ENCODE data around the gene SKOR1. TPM values are rescaled to one million over a fixed set of nuclear protein-coding genes. Genes with fewer than 3 reads are reported as not detected.

Gene SKOR1
- total RNA-seq, 1 experiment from 2014 or later: 0.22 TPM

- peaks cover 96% of the 10 kb centered on the region for H3K27me3 Mint-ChIP-seq (ENCODE audit: low read depth)
- H3K4me3 Mint-ChIP-seq: peak overlapping the region; percentile 68
- no peak for ATAC-seq
- no peaks in the 10 kb centered on the region; the same call in 1 of the 2 replicates for H3K36me3 Mint-ChIP-seq
- ChIA-PET POLR2A (no interaction called here), CTCF (interaction anchor here (0.7 to 5.0 kb wide), 4 partner anchors 9 to 360 kb away, joined by 3 to 31 read pairs (median 4); no protein-coding TSS in a partner anchor)
- no peak overlapping the region for H3K27ac Mint-ChIP-seq
- peak; percentile 16; the same call in 1 of the 2 replicates for TF ChIP-seq PRDM15 (CRISPR knock-in tag; IDR thresholded peaks at IDR 0.05)
- TF ChIP-seq ZNF532 (CRISPR knock-in tag; IDR thresholded peaks at IDR 0.05; ENCODE audit: borderline replicate concordance): no peak
- TF ChIP-seq TCF7 (CRISPR knock-in tag; IDR thresholded peaks at IDR 0.05; ENCODE audit: low read depth): no peak
- DNase-seq (ENCODE audit: low spot score): no peak
- H3K9me3 Mint-ChIP-seq: no peaks in the 10 kb centered on the region
- H3K4me1 Mint-ChIP-seq: peaks cover 53% of the 10 kb centered on the region
Measured at GRCh38 chr15:67822537-67823313, 2.6 kb upstream of the SKOR1 start.

GRCh38 chr15:67823314-67824196 lies 1.8 kb upstream of the SKOR1 start:
- Mint-ChIP-seq H3K27ac (no peak overlapping the region), H3K9me3 (no peaks in the 10 kb centered on the region), H3K36me3 (no peaks in the 10 kb centered on the region; the same call in 1 of the 2 replicates), H3K4me3 (peak overlapping the region; percentile 76), H3K27me3 (ENCODE audit: low read depth) (peaks cover 94% of the 10 kb centered on the region), H3K4me1 (peaks cover 58% of the 10 kb centered on the region)
- ATAC-seq (no peak), DNase-seq (ENCODE audit: low spot score) (no peak)
- ChIA-PET CTCF (interaction anchor here (1.2 to 5.0 kb wide), 3 partner anchors 9 to 142 kb away, joined by 3 to 31 read pairs (median 3); no protein-coding TSS in a partner anchor), POLR2A (no interaction called here)
- TF ChIP-seq RORB (CRISPR knock-in tag; IDR thresholded peaks at IDR 0.05): no peak
- TF ChIP-seq ZNF532 (CRISPR knock-in tag; IDR thresholded peaks at IDR 0.05; ENCODE audit: borderline replicate concordance): no peak
- no peak for TF ChIP-seq ZNF416 (CRISPR knock-in tag; IDR thresholded peaks at IDR 0.05)
- no peak for TF ChIP-seq ZNF281 (CRISPR knock-in tag; IDR thresholded peaks at IDR 0.05)
- no peak for TF ChIP-seq NR1H2 (CRISPR knock-in tag; IDR thresholded peaks at IDR 0.05)

All from WTC11 (cell line).